Fibroblast of skin of right quadriceps (primary cell): Measurements from ENCODE around the gene WASF3.
"Not testable (repeated sequence)": the region's sequence is repeated elsewhere in the genome, so short reads cannot be mapped to it uniquely, and the experiment has no call there.

Experiments used
- DNase-seq: peaks from one replicate; pipeline ENCODE4 v3.0.0-alpha.2; 2013

The WASF3 gene

GRCh38 chr13:26722321-26722720 lies 164.8 kb downstream of the WASF3 start:
- DNase-seq = no peak

DNA sequence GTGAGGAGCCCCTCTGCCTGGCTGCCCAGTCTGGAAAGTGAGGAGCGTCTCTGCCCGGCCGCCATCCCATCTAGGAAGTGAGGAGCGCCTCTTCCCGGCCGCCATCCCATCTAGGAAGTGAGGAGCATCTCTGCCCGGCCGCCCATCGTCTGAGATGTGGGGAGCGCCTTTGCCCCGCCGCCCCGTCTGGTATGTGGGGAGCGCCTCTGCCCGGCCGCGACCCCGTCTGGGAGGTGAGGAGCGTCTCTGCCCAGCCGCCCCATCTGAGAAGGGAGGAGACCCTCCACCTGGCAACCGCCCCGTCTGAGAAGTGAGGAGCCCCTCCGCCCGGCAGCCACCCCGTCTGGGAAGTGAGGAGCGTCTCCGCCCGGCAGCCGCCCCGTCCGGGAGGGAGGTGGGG lies 166.1 kb downstream of the WASF3 start:
- not testable (repeated sequence) for DNase-seq

- no peak for DNase-seq
These were observed 169.2 kb downstream of the WASF3 start for GRCh38 chr13:26726684-26727083.

GRCh38 chr13:26727122-26727521 lies 169.6 kb downstream of the WASF3 start:
- no peak for DNase-seq

DNA sequence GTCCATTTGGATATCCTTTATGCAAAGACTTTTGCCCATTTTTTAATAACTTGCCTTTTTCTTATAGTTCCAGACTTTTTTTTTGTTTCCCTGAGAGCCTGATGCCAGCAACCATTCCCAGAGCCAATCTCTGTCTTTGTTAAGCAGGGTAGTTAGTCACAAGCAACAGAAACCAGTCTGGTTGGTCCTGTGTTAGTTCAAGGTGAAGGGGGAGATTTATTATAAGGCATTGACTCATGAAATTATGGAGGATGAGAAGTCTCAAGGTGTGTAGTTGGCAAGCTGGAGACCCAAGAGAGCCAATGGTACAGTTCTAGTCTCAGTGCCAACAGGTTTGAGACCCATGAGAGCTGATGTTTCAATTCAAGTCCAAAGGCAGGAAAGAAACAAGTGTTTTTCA lies 170.2 kb downstream of the WASF3 start:
- no peak for DNase-seq

DNA sequence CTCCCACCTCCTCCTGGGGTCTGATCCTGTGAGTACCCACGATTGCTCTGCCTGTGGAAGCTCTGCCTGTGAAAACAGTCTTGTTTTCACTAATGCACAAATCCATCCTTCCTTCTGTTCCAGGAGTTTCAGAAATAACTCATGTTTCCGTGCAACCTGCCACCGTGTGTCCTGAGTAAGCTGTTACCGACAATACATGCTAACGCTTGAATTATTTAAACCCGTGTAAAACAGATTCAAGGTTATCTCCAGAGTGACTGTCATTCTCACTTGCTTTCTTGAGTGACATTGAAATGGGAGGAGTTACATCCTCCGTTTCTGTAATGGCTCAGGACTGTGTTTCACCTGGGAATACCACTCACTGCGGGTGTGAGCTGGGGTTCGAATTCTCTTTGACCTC lies 178.2 kb downstream of the WASF3 start:
- no peak for DNase-seq
